WTC11 (cell line): ENCODE measurements around the gene SNRPD3. TPM values are rescaled to one million over a fixed set of nuclear protein-coding genes. Genes with fewer than 3 reads are reported as not detected.

Experiments used
- ATAC-seq: fragments of 200-7000 bp; cut with Tn5 transposase; 2 replicates; pipeline ENCODE4 v1.10.0; 2021; ENCODE audit warnings: mild to moderate bottlenecking, moderate library complexity
- CTCF ChIA-PET: fragments of 300-600 bp; sonication (Branson Sonifier 250); formaldehyde crosslinking; loops from one replicate; lab custom pipeline; 2021; ENCODE audit warnings: antibody characterized with exemption; lab: Charles Lee
- POLR2A ChIA-PET: fragments of 350-600 bp; sonication (Branson Sonifier 250); formaldehyde crosslinking; loops from one replicate; lab custom pipeline; 2021; ENCODE audit warnings: antibody characterized with exemption; lab: Charles Lee
- DNase-seq: peaks from one replicate; pipeline ENCODE4 v3.0.0; 2021; ENCODE audit warnings: low spot score
- H3K27ac Mint-ChIP-seq: 2 replicates; pipeline ENCODE4 v1.8.0; 2021; ENCODE audit warnings: mixed read lengths
- H3K27me3 Mint-ChIP-seq: 2 replicates; pipeline ENCODE4 v1.8.0; 2021; ENCODE audit warnings: low read depth, mild to moderate bottlenecking, moderate library complexity, mixed read lengths
- H3K36me3 Mint-ChIP-seq: 2 replicates; pipeline ENCODE4 v1.8.0; 2021; ENCODE audit warnings: mixed read lengths
- H3K4me1 Mint-ChIP-seq: 2 replicates; pipeline ENCODE4 v1.8.0; 2022; ENCODE audit warnings: mixed read lengths
- H3K4me3 Mint-ChIP-seq: 2 replicates; pipeline ENCODE4 v1.8.0; 2021; ENCODE audit warnings: mild to moderate bottlenecking, moderate library complexity, mixed read lengths
- H3K9me3 Mint-ChIP-seq: 2 replicates; pipeline ENCODE4 v1.8.0; 2021; ENCODE audit warnings: mixed read lengths
- AFF4 ChIP-seq: sonication (generic); formaldehyde crosslinking; IDR thresholded peaks from 2 replicates; pipeline ENCODE4 v1.8.1; 2023; ENCODE audit warnings: mild to moderate bottlenecking, missing genetic modification reagents, borderline replicate concordance
- ATF2 ChIP-seq: sonication (generic); formaldehyde crosslinking; IDR thresholded peaks from 2 replicates; pipeline ENCODE4 v1.8.1; 2022; ENCODE audit warnings: low read depth, missing genetic modification reagents, borderline replicate concordance
- ATF6 ChIP-seq: sonication (generic); formaldehyde crosslinking; IDR thresholded peaks from 2 replicates; pipeline ENCODE4 v1.8.1; 2023; ENCODE audit warnings: mild to moderate bottlenecking, missing genetic modification reagents
- CTCF ChIP-seq: fragments of 200-600 bp; IDR thresholded peaks from 2 replicates; pipeline ENCODE4 v1.8.0; 2022; ENCODE audit warnings: antibody characterized with exemption
- EMX1 ChIP-seq: fragments of 250-450 bp; sonication (Bioruptor Pico); IDR thresholded peaks from 2 replicates; pipeline ENCODE4 v1.8.0; 2021; ENCODE audit warnings: mild to moderate bottlenecking
- FOXP4 ChIP-seq: sonication (generic); formaldehyde crosslinking; IDR thresholded peaks from 2 replicates; pipeline ENCODE4 v1.8.0; 2022; ENCODE audit warnings: mild to moderate bottlenecking, missing genetic modification reagents
- HMGA2 ChIP-seq: fragments of 250-450 bp; sonication (Bioruptor Pico); IDR thresholded peaks from 2 replicates; pipeline ENCODE4 v1.4.0; 2021; ENCODE audit warnings: mild to moderate bottlenecking, moderate library complexity
- MAX ChIP-seq: sonication (generic); formaldehyde crosslinking; IDR thresholded peaks from 2 replicates; pipeline ENCODE4 v1.8.0; 2022; ENCODE audit warnings: mild to moderate bottlenecking, missing genetic modification reagents
- MXD4 ChIP-seq: fragments of 250-450 bp; sonication (Bioruptor Pico); IDR thresholded peaks from 2 replicates; pipeline ENCODE4 v1.8.0; 2021; ENCODE audit warnings: mild to moderate bottlenecking, moderate library complexity, borderline replicate concordance
- TCF7 ChIP-seq: sonication (generic); formaldehyde crosslinking; IDR thresholded peaks from 2 replicates; pipeline ENCODE4 v1.8.0; 2022; ENCODE audit warnings: mild to moderate bottlenecking, low read depth, missing genetic modification reagents, moderate library complexity
- ZBTB21 ChIP-seq: sonication (generic); formaldehyde crosslinking; IDR thresholded peaks from 2 replicates; pipeline ENCODE4 v1.8.1; 2023; ENCODE audit warnings: mild to moderate bottlenecking, missing genetic modification reagents, borderline replicate concordance
- ZNF232 ChIP-seq: sonication (generic); formaldehyde crosslinking; IDR thresholded peaks from 2 replicates; pipeline ENCODE4 v1.8.0; 2022; ENCODE audit warnings: mild to moderate bottlenecking, missing genetic modification reagents
- ZNF281 ChIP-seq: sonication (generic); formaldehyde crosslinking; IDR thresholded peaks from 2 replicates; pipeline ENCODE4 v1.8.0; 2023; ENCODE audit warnings: mild to moderate bottlenecking, missing genetic modification reagents
- ZNF317 ChIP-seq: sonication (generic); formaldehyde crosslinking; IDR thresholded peaks from 2 replicates; pipeline ENCODE4 v1.8.1; 2023; ENCODE audit warnings: low read depth, mild to moderate bottlenecking, moderate library complexity, missing genetic modification reagents, borderline replicate concordance
- total RNA-seq: library from RNA; stranded (reverse); gene quantifications from 3 replicates; pipeline ENCODE4 v1.2.3, GENCODE V29; 2021

The SNRPD3 gene
- total RNA-seq, 1 experiment from 2014 or later: 198 TPM

- TF ChIP-seq AFF4 (CRISPR knock-in tag): no peak
- TF ChIP-seq TCF7 (CRISPR knock-in tag): no peak
- no peak for TF ChIP-seq FOXP4 (CRISPR knock-in tag)
- no peak for TF ChIP-seq HMGA2 (CRISPR knock-in tag)
These were observed 13.2 kb upstream of the SNRPD3 start (continued) for GRCh38 chr22:24542641-24543040.

- no peak for DNase-seq
- ATAC-seq: no peak
- H3K9me3 Mint-ChIP-seq: no peaks in the 10 kb centered on the region
- no peak overlapping the region for H3K4me3 Mint-ChIP-seq
- ChIA-PET CTCF (no interaction called here), POLR2A (no interaction called here)
- peaks cover 45% of the 10 kb centered on the region for H3K36me3 Mint-ChIP-seq
- H3K4me1 Mint-ChIP-seq: no peaks in the 10 kb centered on the region
- H3K27ac Mint-ChIP-seq: no peak overlapping the region
- H3K27me3 Mint-ChIP-seq: no peaks in the 10 kb centered on the region
- TF ChIP-seq ZNF317 (CRISPR knock-in tag) (no peak), MAX (no peak), EMX1 (CRISPR knock-in tag) (no peak), ZBTB21 (no peak)
These were observed 12.6 kb upstream of the SNRPD3 start for GRCh38 chr22:24543185-24543601.

- DNase-seq (no peak), ATAC-seq (no peak)
- ChIA-PET CTCF (no interaction called here), POLR2A (no interaction called here)
- H3K27me3 Mint-ChIP-seq: no peaks in the 10 kb centered on the region
- no peaks in the 10 kb centered on the region for H3K9me3 Mint-ChIP-seq
- no peaks in the 10 kb centered on the region for H3K4me1 Mint-ChIP-seq
- H3K27ac Mint-ChIP-seq: no peak overlapping the region
- peaks cover 49% of the 10 kb centered on the region for H3K36me3 Mint-ChIP-seq
- H3K4me3 Mint-ChIP-seq: no peak overlapping the region
- TF ChIP-seq ATF2 (no peak), ZNF281 (CRISPR knock-in tag) (no peak), MXD4 (CRISPR knock-in tag) (no peak), ATF6 (CRISPR knock-in tag) (no peak), AFF4 (CRISPR knock-in tag) (no peak), CTCF (no peak), ZNF232 (CRISPR knock-in tag) (no peak)
These were observed 12.0 kb upstream of the SNRPD3 start for GRCh38 chr22:24543679-24544243.
